HepG2 (cell line): ENCODE measurements around the gene CIROP. TPM values are rescaled to one million over a fixed set of nuclear protein-coding genes. Genes with fewer than 3 reads are reported as not detected.
A peak's percentile ranks its signal among the peaks of the same experiment; 100 is the strongest.

ENCODE experiments used
- ATAC-seq: fragments of 200-7000 bp; cut with Tn5 transposase; 3 replicates; pipeline ENCODE4 v1.9.1; 2020; ENCODE audit warnings: mild to moderate bottlenecking, moderate library complexity
- BruUV-seq: library from RNA; stranded (reverse); fragments of 400-500 nt; replicated peaks from 2 replicates; lab custom pipeline; 2021; lab: Mats Ljungman, UMichigan
- CTCF ChIA-PET: fragments of 300-600 bp; formaldehyde crosslinking; extraction: SDS; loops from one replicate; lab custom pipeline; 2021; ENCODE audit warnings: low total read pairs, inconsistent platforms, low intra/inter-chr PET ratio; lab: Yijun Ruan, JAX
- POLR2A ChIA-PET: fragments of 350-600 bp; sonication (Branson Sonifier 250); formaldehyde crosslinking; loops from one replicate; lab custom pipeline; 2020; ENCODE audit warnings: antibody characterized with exemption, inconsistent platforms; lab: Yijun Ruan, JAX
- DNase-seq: peaks from one replicate; pipeline ENCODE4 v3.0.0-alpha.2; 2015; ENCODE audit warnings: low spot score
- FAIRE-seq: peaks from 3 replicates; lab custom pipeline; 2011; peaks lifted over from hg19 to GRCh38; lab: Jason Lieb, UNC
- H2AFZ ChIP-seq: one replicate; pipeline ENCODE4 v1.6.1; 2011; ENCODE audit warnings: low read length, inconsistent platforms
- H3K27ac ChIP-seq: fragments of 300-600 bp; 3 replicates; pipeline ENCODE4 v1.8.0; 2011; ENCODE audit warnings: mixed run types, mild to moderate bottlenecking, mixed read lengths, low read length, inconsistent platforms; ENCODE audit not compliant: insufficient read depth; ENCODE audit errors: extremely low read length
- H3K27me3 ChIP-seq, 2 experiments: fragments of 200-600 bp in 1 of 2; 2 replicates in 1 of 2; 3 replicates in 1 of 2; pipeline versions ENCODE4 v1.6.0 to v1.8.0; 2011; ENCODE audit warnings: low read length in 2 of 2, mild to moderate bottlenecking in 2 of 2, moderate library complexity in 2 of 2, inconsistent platforms in 1 of 2; ENCODE audit not compliant: insufficient read depth in 2 of 2, control insufficient read depth in 1 of 2
- H3K36me3 ChIP-seq, 2 experiments: fragments of 200-600 bp in 1 of 2; replicated peaks in 1 of 2; 2 replicates in 1 of 2; 3 replicates in 1 of 2; pipeline versions ENCODE4 v1.5.1 to v1.8.0; 2011; ENCODE audit warnings: low read length in 2 of 2, inconsistent platforms in 1 of 2; ENCODE audit not compliant: insufficient read depth in 2 of 2, control insufficient read depth in 1 of 2
- H3K4me1 ChIP-seq: 2 replicates; pipeline ENCODE4 v1.5.1; 2012; ENCODE audit warnings: low read length, inconsistent platforms; ENCODE audit not compliant: insufficient read depth
- H3K4me2 ChIP-seq: 2 replicates; pipeline ENCODE4 v1.6.0; 2011; ENCODE audit warnings: low read depth, low read length, inconsistent platforms
- H3K4me3 ChIP-seq, 3 experiments: fragments of 200-600 bp in 1 of 3; sonication (generic), shearing (Covaris generic) in 1 of 3; replicated peaks in 1 of 3; 2 replicates each; pipeline ENCODE4 v1.5.1; 2011 to 2016; ENCODE audit warnings: low read length in 3 of 3, inconsistent platforms in 2 of 3, low read depth in 2 of 3, mild to moderate bottlenecking in 2 of 3, control low read depth in 1 of 3, mixed read lengths in 1 of 3; ENCODE audit not compliant: insufficient read depth in 1 of 3
- H3K79me2 ChIP-seq: one replicate; pipeline ENCODE4 v1.6.1; 2011; ENCODE audit warnings: low read length, inconsistent platforms; ENCODE audit not compliant: insufficient read depth
- H3K9ac ChIP-seq: 2 replicates; pipeline ENCODE4 v1.6.0; 2011; ENCODE audit warnings: mild to moderate bottlenecking, low read depth, low read length, inconsistent platforms; ENCODE audit not compliant: insufficient read depth
- H3K9me3 ChIP-seq: 2 replicates; pipeline ENCODE4 v1.5.1; 2012; ENCODE audit warnings: mild to moderate bottlenecking, low read length
- H4K20me1 ChIP-seq: 2 replicates; pipeline ENCODE4 v1.6.0; 2011; ENCODE audit warnings: inconsistent platforms, mild to moderate bottlenecking, low read length, moderate library complexity; ENCODE audit not compliant: insufficient read depth
- ARID2 ChIP-seq: sonication (generic); formaldehyde crosslinking; IDR thresholded peaks from 2 replicates; pipeline ENCODE4 v1.8.1; 2022; ENCODE audit warnings: mild to moderate bottlenecking, missing genetic modification reagents, borderline replicate concordance
- CEBPG ChIP-seq: IDR thresholded peaks from 2 replicates; pipeline ENCODE4 v1.6.1; 2016
- GTF3A ChIP-seq: sonication (generic); formaldehyde crosslinking; conservative IDR thresholded peaks from 2 replicates; pipeline ENCODE4 v1.4.0; 2020; ENCODE audit warnings: mild to moderate bottlenecking, missing genetic modification reagents
- HOXA9 ChIP-seq: sonication (generic); formaldehyde crosslinking; IDR thresholded peaks from 2 replicates; pipeline ENCODE4 v1.8.1; 2022; ENCODE audit warnings: missing genetic modification reagents, mild to moderate bottlenecking, moderate library complexity, borderline replicate concordance
- KLF15 ChIP-seq: sonication (generic); formaldehyde crosslinking; IDR thresholded peaks from 2 replicates; pipeline ENCODE4 v1.8.1; 2023; ENCODE audit warnings: borderline replicate concordance, mild to moderate bottlenecking, inconsistent platforms, missing genetic modification reagents, mixed read lengths
- PAWR ChIP-seq: sonication (generic); formaldehyde crosslinking; IDR thresholded peaks from 2 replicates; pipeline ENCODE4 v1.4.0; 2020; ENCODE audit warnings: missing genetic modification reagents, mild to moderate bottlenecking, borderline replicate concordance
- ZFP1 ChIP-seq: IDR thresholded peaks from 2 replicates; pipeline ENCODE4 v1.6.1; 2016
- ZNF296 ChIP-seq: sonication (generic); formaldehyde crosslinking; conservative IDR thresholded peaks from 2 replicates; pipeline ENCODE4 v1.5.0; 2020; ENCODE audit warnings: mild to moderate bottlenecking, missing genetic modification reagents
- ZNF564 ChIP-seq: sonication (generic); formaldehyde crosslinking; IDR thresholded peaks from 2 replicates; pipeline ENCODE4 v1.8.1; 2023; ENCODE audit warnings: mild to moderate bottlenecking, missing genetic modification reagents
- ZNF567 ChIP-seq: sonication (generic); formaldehyde crosslinking; IDR thresholded peaks from 2 replicates; pipeline ENCODE4 v1.8.1; 2023; ENCODE audit warnings: mild to moderate bottlenecking, missing genetic modification reagents, borderline replicate concordance
- WGBS: methylation state at CpG from one replicate; pipeline ENCODE4 v1.1.6; 2017; ENCODE audit warnings: low lambda C conversion rate; 5-methylcytosine and 5-hydroxymethylcytosine counted together
- in situ Hi-C: cut with HindIII; loops from 2 replicates; pipeline ENCODE4 v1.10.0; 2017; ENCODE audit warnings: low pct_unique_long_range_greater_than_20kb; ENCODE audit not compliant: extremely low pct_ligation_motif_present
- intact Hi-C: fragments of 100-400 bp; cut with micrococcal nuclease; formaldehyde crosslinking; loops from one replicate; pipeline ENCODE4 v1.10.0; 2022; ENCODE audit not compliant: unreplicated experiment
- polyA plus RNA-seq, 8 experiments: library from polyadenylated mRNA; depleted of rRNA in 3 of 8; stranded (reverse) in 7 of 8; unstranded in 1 of 8; fragments of >200 nt; fragmentation: Illumina TruSeq in 4 of 8; extraction: Trizol in 4 of 8; gene quantifications; 2 replicates each; pipeline versions ENCODE4 v1.2.1 to v1.2.3, GENCODE V29; 2011 to 2016; ENCODE audit warnings: low read depth in 4 of 8, missing spikeins in 1 of 8, mixed read lengths in 1 of 8; ENCODE audit not compliant: insufficient read depth in 1 of 8
- total RNA-seq, 5 experiments: library from RNA; depleted of rRNA; stranded (reverse); fragments of >200 nt; fragmentation: Illumina TruSeq; extraction: Trizol; gene quantifications; 2 replicates each; pipeline ENCODE4 v1.2.3, GENCODE V29; 2016; ENCODE audit warnings: low read depth in 1 of 5
- TF ChIP-seq, protein P1 (sequence below): sonication (generic); formaldehyde crosslinking; IDR thresholded peaks from 2 replicates; pipeline ENCODE4 v1.8.0; 2022; ENCODE audit warnings: missing genetic modification reagents, mild to moderate bottlenecking, inconsistent platforms, borderline replicate concordance
- TF ChIP-seq, protein P2 (sequence below): IDR thresholded peaks from 2 replicates; pipeline ENCODE4 v1.6.1; 2012; ENCODE audit warnings: low read length, improper control_type of control experiment
- TF ChIP-seq, protein P3 (sequence below): sonication (generic); formaldehyde crosslinking; IDR thresholded peaks from 2 replicates; pipeline ENCODE4 v1.5.1; 2020; ENCODE audit warnings: mild to moderate bottlenecking, missing genetic modification reagents, moderate library complexity
- TF ChIP-seq, protein P4 (sequence below): sonication (generic); formaldehyde crosslinking; IDR thresholded peaks from 2 replicates; pipeline ENCODE4 v1.4.0; 2020; ENCODE audit warnings: mild to moderate bottlenecking, low read depth, missing genetic modification reagents

The CIROP gene
- total and polyA plus RNA-seq, 2 of the 13 experiments (the other 11 are each of a cell fraction or from before 2014, with no cell fraction given): 0.07 TPM; not detected in 1

DNA sequence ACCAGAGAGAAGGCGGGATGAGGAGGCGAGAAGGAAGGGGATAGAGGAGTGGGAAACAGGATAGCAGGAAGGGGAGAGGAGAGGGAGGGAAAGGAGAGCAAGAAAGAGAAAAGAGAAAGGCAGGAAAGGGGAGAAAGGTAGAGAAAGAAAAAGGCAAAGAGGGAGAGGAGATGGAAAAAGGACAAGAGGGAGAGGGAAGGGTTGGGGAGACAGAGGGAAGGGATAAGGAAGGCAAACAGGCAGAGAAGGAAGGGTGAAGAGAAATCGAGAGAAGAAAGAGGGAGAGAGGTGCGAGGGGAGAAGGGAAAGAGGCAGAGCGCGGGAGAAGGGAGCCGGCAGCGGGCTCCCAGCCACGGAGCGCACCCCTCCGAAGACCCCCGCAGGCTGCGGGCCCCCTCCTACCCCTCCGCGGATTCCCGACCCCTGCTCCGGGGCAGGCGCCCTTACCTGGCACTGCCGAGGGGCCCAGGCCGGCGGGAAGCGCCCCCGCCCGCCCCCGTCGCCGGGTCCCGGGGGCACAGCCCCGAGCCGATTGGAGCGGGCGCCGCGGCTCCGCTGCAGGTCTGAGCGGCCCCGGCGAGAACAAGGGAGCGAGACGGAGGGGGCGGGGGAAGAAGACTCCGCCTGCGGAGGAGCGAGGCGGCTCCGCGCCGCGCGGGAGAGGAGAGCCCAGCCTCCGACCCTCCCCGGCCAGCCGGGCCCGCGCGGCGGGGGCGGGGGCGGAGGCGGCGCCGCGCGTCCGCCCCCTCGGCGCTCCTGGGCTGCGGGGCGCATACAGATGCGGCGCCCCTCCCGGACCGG lies 47.6 kb downstream of the CIROP start, which contains the start of gene CDH24:
CDH24 (minus strand) TSS at position 565 of the 801 bp plus-strand sequence. CDS start 1,787 bp downstream, outside the sequence.
- Histone ChIP-seq H3K27me3 (peaks cover 0 to 6% of the 10 kb centered on the region in 2 experiments; a peak in 1 of 5 replicates), H3K9me3 (no peaks in the 10 kb centered on the region), H3K4me3 (peak within 1 kb of the TSS; percentile 55 to 88 (median 64)), H4K20me1 (peaks cover 13% of the 10 kb centered on the region; the same call in 1 of the 2 replicates), H2AFZ (no peak within 1 kb of the TSS), H3K36me3 (peaks cover 24 to 27% of the 10 kb centered on the region in 2 experiments), H3K27ac (no peak within 1 kb of the TSS), H3K79me2 (no peaks in the 10 kb centered on the region), H3K4me2 (peak within 1 kb of the TSS; percentile 98), H3K4me1 (peaks cover 28% of the 10 kb centered on the region), H3K9ac (peak within 1 kb of the TSS; percentile 54; the same call in 1 of the 2 replicates)
- DNase-seq (no peak), ATAC-seq (peak; percentile 23), FAIRE-seq (no peak)
- BruUV-seq: no TSS peak
- CTCF ChIA-PET: interaction anchor here (0.7 to 8.5 kb wide), 12 partner anchors 12 to 500 kb away, joined by 3 to 173 read pairs (median 5); partner anchors contain the start of gene AJUBA
- WGBS: 5% methylated on average over 64 of the region's 73 CpGs
- intact Hi-C loops: no loop called here
- in situ Hi-C loops: no loop called here
- POLR2A ChIA-PET: interaction anchor here (0.8 to 7.4 kb wide), 29 partner anchors 10 to 264 kb away, joined by 3 to 72 read pairs (median 12); partner anchors contain the start of genes ACIN1, AJUBA, C14orf119 and HAUS4
- TF ChIP-seq GTF3A: no peak
- peak; percentile 19; the same call in 1 of the 2 replicates for TF ChIP-seq ZNF564 (CRISPR knock-in tag)
- TF ChIP-seq, protein P1, sequence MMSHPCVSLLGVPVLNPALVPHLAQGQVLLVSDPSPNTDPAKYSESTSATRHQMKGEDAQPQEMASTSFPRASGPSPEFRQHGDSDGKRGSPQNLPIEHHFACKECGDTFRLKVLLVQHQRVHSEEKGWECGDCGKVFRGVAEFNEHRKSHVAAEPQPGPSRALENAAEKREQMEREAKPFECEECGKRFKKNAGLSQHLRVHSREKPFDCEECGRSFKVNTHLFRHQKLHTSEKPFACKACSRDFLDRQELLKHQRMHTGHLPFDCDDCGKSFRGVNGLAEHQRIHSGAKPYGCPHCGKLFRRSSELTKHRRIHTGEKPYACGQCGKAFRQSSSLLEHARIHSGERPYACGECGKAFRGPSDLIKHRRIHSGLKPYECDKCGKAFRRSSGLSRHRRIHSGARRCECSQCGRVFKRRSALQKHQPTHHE: no peak
- TF ChIP-seq ZNF296 (CRISPR knock-in tag): 0 out of 2 replicates have a peak, but pooled peaks have one; percentile 65
- TF ChIP-seq CEBPG (CRISPR knock-in tag): no peak
- TF ChIP-seq, protein P2, sequence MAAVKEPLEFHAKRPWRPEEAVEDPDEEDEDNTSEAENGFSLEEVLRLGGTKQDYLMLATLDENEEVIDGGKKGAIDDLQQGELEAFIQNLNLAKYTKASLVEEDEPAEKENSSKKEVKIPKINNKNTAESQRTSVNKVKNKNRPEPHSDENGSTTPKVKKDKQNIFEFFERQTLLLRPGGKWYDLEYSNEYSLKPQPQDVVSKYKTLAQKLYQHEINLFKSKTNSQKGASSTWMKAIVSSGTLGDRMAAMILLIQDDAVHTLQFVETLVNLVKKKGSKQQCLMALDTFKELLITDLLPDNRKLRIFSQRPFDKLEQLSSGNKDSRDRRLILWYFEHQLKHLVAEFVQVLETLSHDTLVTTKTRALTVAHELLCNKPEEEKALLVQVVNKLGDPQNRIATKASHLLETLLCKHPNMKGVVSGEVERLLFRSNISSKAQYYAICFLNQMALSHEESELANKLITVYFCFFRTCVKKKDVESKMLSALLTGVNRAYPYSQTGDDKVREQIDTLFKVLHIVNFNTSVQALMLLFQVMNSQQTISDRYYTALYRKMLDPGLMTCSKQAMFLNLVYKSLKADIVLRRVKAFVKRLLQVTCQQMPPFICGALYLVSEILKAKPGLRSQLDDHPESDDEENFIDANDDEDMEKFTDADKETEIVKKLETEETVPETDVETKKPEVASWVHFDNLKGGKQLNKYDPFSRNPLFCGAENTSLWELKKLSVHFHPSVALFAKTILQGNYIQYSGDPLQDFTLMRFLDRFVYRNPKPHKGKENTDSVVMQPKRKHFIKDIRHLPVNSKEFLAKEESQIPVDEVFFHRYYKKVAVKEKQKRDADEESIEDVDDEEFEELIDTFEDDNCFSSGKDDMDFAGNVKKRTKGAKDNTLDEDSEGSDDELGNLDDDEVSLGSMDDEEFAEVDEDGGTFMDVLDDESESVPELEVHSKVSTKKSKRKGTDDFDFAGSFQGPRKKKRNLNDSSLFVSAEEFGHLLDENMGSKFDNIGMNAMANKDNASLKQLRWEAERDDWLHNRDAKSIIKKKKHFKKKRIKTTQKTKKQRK: no peak
- TF ChIP-seq ZNF567: no peak
- TF ChIP-seq HOXA9: peak; percentile 11; the same call in 1 of the 2 replicates
- TF ChIP-seq ARID2: 0 out of 2 replicates have a peak, but pooled peaks have one; percentile 16
- TF ChIP-seq, protein P3, sequence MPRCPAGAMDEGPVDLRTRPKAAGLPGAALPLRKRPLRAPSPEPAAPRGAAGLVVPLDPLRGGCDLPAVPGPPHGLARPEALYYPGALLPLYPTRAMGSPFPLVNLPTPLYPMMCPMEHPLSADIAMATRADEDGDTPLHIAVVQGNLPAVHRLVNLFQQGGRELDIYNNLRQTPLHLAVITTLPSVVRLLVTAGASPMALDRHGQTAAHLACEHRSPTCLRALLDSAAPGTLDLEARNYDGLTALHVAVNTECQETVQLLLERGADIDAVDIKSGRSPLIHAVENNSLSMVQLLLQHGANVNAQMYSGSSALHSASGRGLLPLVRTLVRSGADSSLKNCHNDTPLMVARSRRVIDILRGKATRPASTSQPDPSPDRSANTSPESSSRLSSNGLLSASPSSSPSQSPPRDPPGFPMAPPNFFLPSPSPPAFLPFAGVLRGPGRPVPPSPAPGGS (CRISPR knock-in tag): peak; percentile 23; the same call in 1 of the 2 replicates
- no peak; the same call in 1 of the 2 replicates for TF ChIP-seq KLF15
- TF ChIP-seq PAWR (CRISPR knock-in tag): no peak
- TF ChIP-seq ZFP1 (CRISPR knock-in tag): no peak
- TF ChIP-seq, protein P4, sequence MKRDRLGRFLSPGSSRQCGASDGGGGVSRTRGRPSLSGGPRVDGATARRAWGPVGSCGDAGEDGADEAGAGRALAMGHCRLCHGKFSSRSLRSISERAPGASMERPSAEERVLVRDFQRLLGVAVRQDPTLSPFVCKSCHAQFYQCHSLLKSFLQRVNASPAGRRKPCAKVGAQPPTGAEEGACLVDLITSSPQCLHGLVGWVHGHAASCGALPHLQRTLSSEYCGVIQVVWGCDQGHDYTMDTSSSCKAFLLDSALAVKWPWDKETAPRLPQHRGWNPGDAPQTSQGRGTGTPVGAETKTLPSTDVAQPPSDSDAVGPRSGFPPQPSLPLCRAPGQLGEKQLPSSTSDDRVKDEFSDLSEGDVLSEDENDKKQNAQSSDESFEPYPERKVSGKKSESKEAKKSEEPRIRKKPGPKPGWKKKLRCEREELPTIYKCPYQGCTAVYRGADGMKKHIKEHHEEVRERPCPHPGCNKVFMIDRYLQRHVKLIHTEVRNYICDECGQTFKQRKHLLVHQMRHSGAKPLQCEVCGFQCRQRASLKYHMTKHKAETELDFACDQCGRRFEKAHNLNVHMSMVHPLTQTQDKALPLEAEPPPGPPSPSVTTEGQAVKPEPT: no peak
